Measurements from ENCODE around the gene MAP3K8.

The MAP3K8 gene

GRCh38 chr10:30503700-30504266, 69.8 kb downstream of the MAP3K8 start:
- no peak for DNase-seq (ENCODE audit: insufficient read length, low spot score)
- FAIRE-seq, result no peak
- TF ChIP-seq POU2F2 (IDR thresholded peaks at IDR 0.05; ENCODE audit: low read depth, low read length) (no peak), POLR2AphosphoS5 (IDR thresholded peaks at IDR 0.05; ENCODE audit: low read depth, low read length) (no peak), TAF1 (IDR thresholded peaks at IDR 0.05; ENCODE audit: low read depth, low read length) (no peak), POLR2A (IDR thresholded peaks at IDR 0.05; ENCODE audit: low read depth, low read length) (no peak), PAX5 (IDR thresholded peaks at IDR 0.05; ENCODE audit: insufficient read depth, low read length, severe bottlenecking) (no peak), SPI1 (IDR thresholded peaks at IDR 0.05; ENCODE audit: low read depth, low read length) (no peak)

DNA sequence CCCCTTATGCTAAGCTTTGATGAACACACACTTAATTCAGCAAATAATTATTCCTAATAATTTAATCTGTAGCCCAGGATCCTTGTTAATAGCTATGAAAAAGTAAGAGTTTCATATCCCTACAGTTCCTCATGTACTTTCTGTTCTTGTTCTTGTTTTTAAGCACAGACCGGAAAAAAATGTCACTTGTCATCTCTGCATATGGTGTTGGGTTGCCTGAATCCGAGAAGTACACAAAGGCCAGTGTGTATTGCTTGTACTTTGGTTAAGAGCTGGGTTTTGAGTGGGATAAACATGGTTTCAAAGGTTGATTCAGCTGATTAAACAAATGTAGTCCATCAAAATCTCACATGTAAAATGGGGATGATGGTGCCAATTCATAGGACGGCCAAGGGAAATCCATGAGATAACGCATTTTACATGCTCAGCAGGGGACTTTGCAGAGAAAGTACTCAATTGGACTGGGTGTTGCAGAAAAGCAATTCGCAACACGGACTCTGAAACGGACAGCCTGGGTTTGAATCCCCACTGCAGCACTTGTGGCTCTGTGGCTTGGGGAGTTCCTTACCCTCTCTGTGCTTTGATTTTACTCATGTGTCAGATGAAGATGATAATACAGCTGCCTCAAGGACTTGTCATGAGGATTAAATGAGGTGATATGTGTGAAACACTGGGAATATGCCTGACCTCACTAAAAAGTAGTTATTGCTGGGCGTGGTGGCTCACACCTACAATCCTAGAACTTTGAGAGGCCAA, 71.7 kb downstream of the MAP3K8 start:
- TF ChIP-seq POLR2A (IDR thresholded peaks at IDR 0.05; ENCODE audit: low read depth, low read length) (no peak), TAF1 (IDR thresholded peaks at IDR 0.05; ENCODE audit: low read depth, low read length) (no peak), PAX5 (IDR thresholded peaks at IDR 0.05; ENCODE audit: insufficient read depth, low read length, severe bottlenecking) (no peak), POLR2AphosphoS5 (IDR thresholded peaks at IDR 0.05; ENCODE audit: low read depth, low read length) (no peak), SPI1 (IDR thresholded peaks at IDR 0.05; ENCODE audit: low read depth, low read length) (peak; percentile 59), POU2F2 (IDR thresholded peaks at IDR 0.05; ENCODE audit: low read depth, low read length) (no peak)
- DNase-seq (ENCODE audit: insufficient read length, low spot score) (no peak), FAIRE-seq (peak; percentile 9)

DNA sequence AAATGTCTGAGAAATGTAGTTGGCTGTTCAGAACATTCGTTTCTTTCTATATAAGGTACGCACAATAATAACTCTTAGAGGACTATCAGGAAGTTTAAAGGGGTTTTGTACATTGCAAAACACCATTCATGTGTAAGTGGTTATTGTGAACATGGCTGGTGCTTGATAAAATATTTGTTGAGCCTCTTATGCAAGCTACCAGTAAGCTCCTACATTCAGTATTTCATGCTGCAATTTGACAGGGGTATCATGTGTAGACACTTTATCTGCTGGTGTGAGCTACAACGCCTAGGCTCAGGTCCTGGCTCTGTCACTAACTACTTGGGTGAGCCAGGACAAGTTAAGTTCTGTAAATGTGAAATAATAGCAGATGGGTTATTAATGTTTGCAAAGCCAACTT, 75.5 kb downstream of the MAP3K8 start:
- DNase-seq (ENCODE audit: insufficient read length, low spot score) (no peak), FAIRE-seq (no peak)
- no peak for TF ChIP-seq SPI1 (IDR thresholded peaks at IDR 0.05; ENCODE audit: low read depth, low read length)
- no peak for TF ChIP-seq POU2F2 (IDR thresholded peaks at IDR 0.05; ENCODE audit: low read depth, low read length)
- no peak for TF ChIP-seq POLR2AphosphoS5 (IDR thresholded peaks at IDR 0.05; ENCODE audit: low read depth, low read length)
- TF ChIP-seq POLR2A (IDR thresholded peaks at IDR 0.05; ENCODE audit: low read depth, low read length), result no peak

DNA sequence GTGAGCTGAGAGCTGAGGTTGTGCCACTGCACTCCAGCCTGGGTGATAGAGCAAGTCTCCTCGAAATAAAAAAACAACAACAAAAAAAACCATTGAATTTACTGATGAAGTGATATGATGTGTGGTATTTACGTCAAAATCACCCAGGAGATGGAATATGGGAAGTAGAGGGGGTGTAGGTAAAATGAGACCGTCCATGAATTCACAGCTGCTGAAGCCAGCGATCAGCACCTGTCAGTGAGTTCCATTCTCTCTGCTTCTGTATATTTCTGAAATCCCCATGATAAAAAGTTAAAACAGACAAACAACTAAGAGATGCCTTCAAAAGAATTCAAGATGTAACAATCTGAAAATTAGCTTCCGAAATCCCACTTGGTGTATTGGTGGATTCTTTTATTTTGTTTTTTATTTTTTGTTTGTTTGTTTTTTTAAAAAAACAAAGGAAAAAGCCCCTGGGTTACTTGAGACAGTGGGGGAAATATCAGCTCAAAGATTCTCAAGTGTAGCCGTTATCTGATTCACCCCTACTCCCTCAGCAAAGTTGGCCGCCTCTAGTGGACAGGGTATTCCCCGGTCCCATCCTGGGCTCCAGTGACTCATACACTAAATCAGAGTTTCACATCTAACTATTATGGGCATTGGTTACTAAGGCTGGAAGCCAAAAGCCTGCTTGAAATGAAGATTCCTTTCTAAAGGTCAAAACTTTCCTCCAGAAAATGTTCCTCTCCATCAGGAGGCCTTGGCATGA, 76.4 kb downstream of the MAP3K8 start:
- DNase-seq (ENCODE audit: insufficient read length, low spot score) (no peak), FAIRE-seq (peak; percentile 59)
- TF ChIP-seq POLR2A (IDR thresholded peaks at IDR 0.05; ENCODE audit: low read depth, low read length) (no peak), PAX5 (IDR thresholded peaks at IDR 0.05; ENCODE audit: insufficient read depth, low read length, severe bottlenecking) (no peak), POU2F2 (IDR thresholded peaks at IDR 0.05; ENCODE audit: low read depth, low read length) (no peak), POLR2AphosphoS5 (IDR thresholded peaks at IDR 0.05; ENCODE audit: low read depth, low read length) (no peak), SPI1 (IDR thresholded peaks at IDR 0.05; ENCODE audit: low read depth, low read length) (no peak), TAF1 (IDR thresholded peaks at IDR 0.05; ENCODE audit: low read depth, low read length) (no peak)

DNA sequence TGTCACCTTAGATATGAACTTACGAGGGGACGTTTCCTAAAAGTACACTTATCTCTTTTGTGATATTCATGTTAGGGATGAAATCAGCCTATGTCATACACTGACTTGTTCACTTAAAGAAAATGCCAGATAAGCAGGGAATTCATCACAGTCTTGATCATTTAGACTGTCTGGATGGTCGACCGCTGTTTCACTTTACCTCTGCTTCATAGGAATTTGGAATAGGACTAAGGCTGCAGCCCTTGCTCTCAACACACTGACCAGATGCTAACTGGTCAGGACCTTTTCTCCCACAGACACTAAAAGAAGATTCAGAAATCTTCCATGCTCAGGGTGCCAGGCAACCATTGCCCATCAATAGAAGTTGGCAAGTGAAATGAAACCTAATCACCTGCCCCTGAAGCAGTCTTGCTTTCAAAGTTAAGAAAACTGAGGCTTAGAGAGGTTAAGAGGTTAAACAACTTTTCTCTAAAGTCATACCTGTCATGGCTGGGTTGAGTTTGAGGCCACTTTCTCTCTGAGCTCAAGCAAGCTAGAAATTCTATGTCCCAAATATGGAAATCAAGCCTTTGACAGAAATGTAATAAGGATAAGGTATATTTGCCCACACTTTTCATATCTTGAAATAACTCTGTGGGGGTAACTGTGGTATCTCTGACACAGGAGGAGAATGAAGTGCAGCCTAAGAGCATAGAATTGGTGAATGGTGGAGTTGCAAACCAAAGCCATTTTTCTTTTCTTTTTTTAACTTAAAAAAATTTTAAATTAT, 77.1 kb downstream of the MAP3K8 start:
- FAIRE-seq (peak; percentile 82), DNase-seq (ENCODE audit: insufficient read length, low spot score) (no peak)
- TF ChIP-seq POU2F2 (IDR thresholded peaks at IDR 0.05; ENCODE audit: low read depth, low read length) (no peak), PAX5 (IDR thresholded peaks at IDR 0.05; ENCODE audit: insufficient read depth, low read length, severe bottlenecking) (no peak), TAF1 (IDR thresholded peaks at IDR 0.05; ENCODE audit: low read depth, low read length) (no peak), POLR2A (IDR thresholded peaks at IDR 0.05; ENCODE audit: low read depth, low read length) (no peak), POLR2AphosphoS5 (IDR thresholded peaks at IDR 0.05; ENCODE audit: low read depth, low read length) (no peak), SPI1 (IDR thresholded peaks at IDR 0.05; ENCODE audit: low read depth, low read length) (no peak)

All from GM12891 (cell line).